Right cardiac atrium (tissue), 5 donors: ENCODE data around the gene TMEM202. TPM values are rescaled to one million over a fixed set of nuclear protein-coding genes. Genes with fewer than 3 reads are reported as not detected.
"Not testable (repeated sequence)": the region's sequence is repeated elsewhere in the genome, so short reads cannot be mapped to it uniquely, and the experiment has no call there.

Experiments
- ATAC-seq, 2 donors: fragments of 200-7000 bp; cut with Tn5 transposase; one replicate each; pipeline versions ENCODE4 v1.8.0 to v1.9.1; 2020; ENCODE audit warnings: moderate library complexity in 2 of 2, mild to moderate bottlenecking in 1 of 2
- DNase-seq, 3 donors: peaks; one replicate each; pipeline ENCODE4 v3.0.0-alpha.2; 2020
- H3K27ac ChIP-seq: one replicate; pipeline ENCODE4 v1.5.1; 2013; ENCODE audit warnings: mild to moderate bottlenecking, low read length, control low read depth, moderate library complexity
- H3K27me3 ChIP-seq: one replicate; pipeline ENCODE4 v1.6.1; 2013; ENCODE audit not compliant: control insufficient read depth, insufficient read depth
- H3K4me1 ChIP-seq: one replicate; pipeline ENCODE4 v1.6.1; 2013; ENCODE audit warnings: low read length; ENCODE audit not compliant: control insufficient read depth, insufficient read depth
- H3K4me3 ChIP-seq: one replicate; pipeline ENCODE4 v1.5.1; 2013; ENCODE audit warnings: low read length, control low read depth
- H3K9me3 ChIP-seq: one replicate; pipeline ENCODE4 v1.6.1; 2013; ENCODE audit warnings: low read length; ENCODE audit not compliant: control insufficient read depth
- WGBS: extraction: QIAGEN DNeasy Blood & Tissue Kit; methylation state at CpG from one replicate; pipeline ENCODE4 v1.1.7; 2013; 5-methylcytosine and 5-hydroxymethylcytosine counted together
- intact Hi-C, 4 donors: fragments of 100-400 bp; cut with DNase I; formaldehyde crosslinking; loops; one replicate each; pipeline versions ENCODE4 v1.11.0 to v1.14.0; 2022 to 2023
- polyA plus RNA-seq: library from polyadenylated mRNA; stranded (reverse); fragments of 200-250 nt; gene quantifications from one replicate; pipeline ENCODE4 v1.2.3, GENCODE V29; 2013
- total RNA-seq, 4 donors: library from RNA; stranded (reverse); fragmentation: NEBNext Ultra II Directional; extraction: Animal tissue kit (Norgen Biotek cat#: 25700); gene quantifications; one replicate each; pipeline ENCODE4 v1.2.1, GENCODE V29; 2021
- donor health status: healthy with polysubstance abuse.
- donor health status: DM: no; HTN: yes; CAD: no.
- donor health status: DM: no; HTN: no; CAD: no.
- donor health status: DM: no; HTN: yes; CAD: no; lungs with severe emphysema.
- donor health status: DM: yes; HTN: yes; CAD: no.

The TMEM202 gene
- total and polyA plus RNA-seq, 5 donors = not detected

DNA sequence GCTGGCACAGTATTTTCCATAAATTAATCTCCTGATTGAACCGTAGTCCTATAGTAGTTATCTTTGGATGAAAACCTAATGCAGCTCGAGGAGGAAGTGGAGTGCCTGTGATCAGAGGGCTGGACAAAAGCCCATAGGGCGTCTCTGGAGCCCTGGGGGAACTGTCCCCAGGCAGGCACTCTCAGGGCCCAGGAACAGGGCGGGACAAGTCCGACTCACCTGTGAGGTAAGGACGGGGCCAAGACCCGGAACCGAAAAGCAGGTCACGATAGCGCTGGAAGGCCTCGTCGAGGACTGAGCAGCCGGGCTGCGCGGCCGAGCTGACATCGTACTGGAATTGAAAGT, 22.6 kb upstream of the TMEM202 start:
- ATAC-seq (peak; percentile 63 to 68), DNase-seq (peak in 1 of 3 donors; percentile 42)
- Histone ChIP-seq H3K4me3 (peak overlapping the region; percentile 65), H3K27ac (peak overlapping the region; percentile 80), H3K27me3 (no peaks in the 10 kb centered on the region), H3K4me1 (peaks cover 5% of the 10 kb centered on the region), H3K9me3 (no peaks in the 10 kb centered on the region)
- intact Hi-C loops = no loop called here
- under 1% methylated on average over 17 of the region's 17 CpGs for WGBS

DNA sequence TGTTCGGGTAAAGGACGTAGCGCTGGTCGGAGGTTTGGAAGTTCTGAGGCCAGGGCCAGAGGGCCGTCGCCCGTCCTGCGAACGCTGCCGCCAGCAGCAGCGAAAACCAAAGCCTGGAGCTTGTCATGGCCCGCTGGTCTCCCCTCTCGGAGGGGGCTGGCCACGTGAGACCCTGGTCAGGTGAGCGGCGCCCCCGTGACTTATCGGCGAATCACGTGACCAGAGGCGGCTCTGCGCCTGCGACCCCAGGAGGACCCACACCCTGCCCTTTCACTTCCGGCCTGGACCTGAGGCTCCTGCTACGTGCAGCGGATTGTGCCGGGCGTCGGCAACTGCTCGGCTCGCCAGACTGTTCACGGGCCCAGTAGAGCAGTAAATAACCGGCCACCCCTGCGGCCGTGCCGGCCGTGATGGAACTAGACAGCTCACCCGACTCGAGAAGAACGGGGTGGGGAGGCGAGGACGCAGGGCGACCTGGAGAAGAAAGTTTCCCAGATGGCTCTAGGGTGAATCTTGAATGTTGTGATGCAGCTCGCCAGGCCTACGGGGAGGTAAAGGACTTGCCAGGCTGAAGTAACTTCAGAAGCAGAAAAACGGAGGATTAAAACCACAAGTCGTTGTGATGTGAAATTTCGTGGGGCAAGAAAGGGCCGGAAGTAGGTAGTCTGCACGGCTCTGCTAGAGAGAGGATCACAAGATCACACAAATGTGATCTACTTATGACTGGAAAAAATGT, 22.1 kb upstream of the TMEM202 start, which contains the start of gene HEXA:
TSS of gene HEXA (minus strand) at position 169 of the 736 bp plus-strand sequence. CDS start at position 127, 42 bp downstream.
- peak; percentile 99 to 100 (median 100) for DNase-seq
- Histone ChIP-seq H3K4me3 (peak within 1 kb of the TSS; percentile 65), H3K4me1 (peaks cover 5% of the 10 kb centered on the region), H3K9me3 (no peaks in the 10 kb centered on the region), H3K27me3 (no peaks in the 10 kb centered on the region), H3K27ac (peak within 1 kb of the TSS; percentile 80)
- intact Hi-C loops = no loop called here
- ATAC-seq = peak; percentile 97 to 98
- WGBS = under 1% methylated on average over 50 of the region's 50 CpGs

DNA sequence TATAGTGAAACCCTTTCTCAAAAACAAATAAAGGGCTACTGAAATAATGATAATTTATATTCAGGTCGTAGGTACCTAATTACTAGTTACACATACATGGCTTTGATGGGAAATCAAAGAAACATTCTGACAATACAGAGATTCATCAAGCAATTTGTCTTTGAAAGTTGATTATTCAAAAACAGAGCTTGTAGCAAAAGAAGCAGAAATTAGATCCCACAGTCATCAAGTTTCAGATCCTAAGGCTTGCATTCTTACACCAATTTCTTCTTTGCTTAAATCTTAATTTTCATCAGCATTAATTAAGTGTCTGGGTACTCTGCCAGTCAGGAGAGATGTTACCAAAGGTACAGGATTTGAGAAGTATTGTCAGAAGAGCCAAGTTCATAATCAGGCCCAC, 20.8 kb upstream of the TMEM202 start:
- no peak overlapping the region for H3K4me3 ChIP-seq

DNA sequence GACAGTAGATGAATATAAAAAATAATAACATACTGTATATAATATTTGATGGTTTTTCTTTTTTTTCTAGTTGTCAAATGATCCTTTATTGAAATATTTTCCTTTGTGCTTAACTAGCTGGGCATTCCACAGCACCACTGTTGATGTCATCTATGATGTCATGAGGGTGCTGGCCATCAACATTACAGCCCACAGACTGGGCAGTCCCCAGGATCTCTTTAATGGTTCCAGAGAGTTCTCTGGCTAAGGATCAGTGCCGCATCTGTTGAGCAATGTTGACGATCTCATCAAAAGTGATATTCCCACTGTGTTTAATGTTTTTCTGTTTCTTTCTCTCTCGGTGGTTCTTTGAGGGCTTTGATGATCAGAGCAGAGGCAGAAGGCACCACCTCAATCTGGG, 19.0 kb upstream of the TMEM202 start:
- WGBS = 85% methylated on average over 3 of the region's 3 CpGs

More for the DNA sequence above, 20.8 kb upstream of the TMEM202 start:
- no peak overlapping the region for H3K27ac ChIP-seq
- ATAC-seq (no peak), DNase-seq (no peak)
- no peaks in the 10 kb centered on the region for H3K9me3 ChIP-seq
- 88% methylated on average over 1 of the region's 1 CpG for WGBS
- intact Hi-C loops = no loop called here
- peaks cover 5% of the 10 kb centered on the region for H3K4me1 ChIP-seq
- no peaks in the 10 kb centered on the region for H3K27me3 ChIP-seq

DNA sequence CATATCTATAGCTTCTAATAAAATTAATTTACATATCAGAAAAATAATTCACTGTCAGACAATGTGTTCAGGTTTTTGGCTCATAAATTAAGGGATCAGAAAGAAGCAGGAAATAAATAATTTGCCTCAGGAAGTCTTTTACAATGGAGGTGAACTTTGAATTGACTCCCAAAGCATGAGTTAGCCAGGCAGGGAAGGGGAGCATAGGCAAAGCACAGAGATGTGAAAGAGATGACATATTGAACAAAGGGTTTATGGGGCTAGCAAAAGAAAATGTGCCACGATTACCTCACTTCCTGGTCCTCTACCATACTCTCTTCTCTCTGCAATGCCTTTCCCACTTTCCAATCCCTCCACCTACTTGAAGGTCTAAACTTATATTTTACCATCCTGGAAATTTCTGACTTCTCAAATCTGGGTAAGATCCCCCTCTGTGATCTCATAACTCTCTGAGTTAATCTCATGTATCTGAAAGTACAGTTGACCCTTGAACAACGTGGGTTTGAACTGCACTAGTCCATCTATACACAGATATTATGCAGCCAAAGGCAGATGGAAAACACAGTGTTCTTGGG, 18.2 kb upstream of the TMEM202 start:
- Histone ChIP-seq H3K27ac (no peak overlapping the region), H3K4me3 (no peak overlapping the region), H3K27me3 (no peaks in the 10 kb centered on the region), H3K9me3 (no peaks in the 10 kb centered on the region), H3K4me1 (peaks cover 2% of the 10 kb centered on the region)
- intact Hi-C loops = no loop called here
- WGBS = 34% methylated on average over 2 of the region's 2 CpGs
- DNase-seq = no peak
- ATAC-seq = no peak

More for the DNA sequence above, 19.0 kb upstream of the TMEM202 start:
- H3K4me1 ChIP-seq, ATAC-seq, H3K9me3 ChIP-seq, H3K27me3 ChIP-seq, H3K4me3 ChIP-seq, intact Hi-C loops, H3K27ac ChIP-seq, DNase-seq: not testable (repeated sequence)

DNA sequence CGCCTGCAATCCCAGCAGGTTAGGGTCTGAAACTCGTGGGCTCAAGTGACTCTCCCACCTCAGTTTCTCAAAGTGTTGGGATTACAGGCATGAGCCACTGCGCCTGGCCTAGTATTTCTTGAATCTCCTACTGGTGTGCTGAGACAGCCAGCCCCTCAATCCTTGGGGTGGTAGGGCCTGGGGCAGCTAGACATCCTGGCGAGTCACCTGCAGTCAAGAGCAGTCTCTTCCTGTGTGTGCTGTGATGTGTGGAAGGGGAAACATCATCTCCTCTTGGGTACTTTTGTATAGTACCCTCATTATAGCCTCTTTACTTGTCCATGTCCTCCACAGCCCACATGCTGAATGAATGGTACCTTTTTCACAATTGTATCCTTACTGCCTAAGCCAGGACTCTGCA, 17.4 kb upstream of the TMEM202 start:
- ATAC-seq = no peak
- Histone ChIP-seq H3K4me3 (no peak overlapping the region), H3K27ac (no peak overlapping the region), H3K4me1 (peaks cover 2% of the 10 kb centered on the region), H3K9me3 (no peaks in the 10 kb centered on the region), H3K27me3 (no peaks in the 10 kb centered on the region)
- DNase-seq = no peak
- intact Hi-C loops = no loop called here
- 74% methylated on average over 4 of the region's 4 CpGs for WGBS

DNA sequence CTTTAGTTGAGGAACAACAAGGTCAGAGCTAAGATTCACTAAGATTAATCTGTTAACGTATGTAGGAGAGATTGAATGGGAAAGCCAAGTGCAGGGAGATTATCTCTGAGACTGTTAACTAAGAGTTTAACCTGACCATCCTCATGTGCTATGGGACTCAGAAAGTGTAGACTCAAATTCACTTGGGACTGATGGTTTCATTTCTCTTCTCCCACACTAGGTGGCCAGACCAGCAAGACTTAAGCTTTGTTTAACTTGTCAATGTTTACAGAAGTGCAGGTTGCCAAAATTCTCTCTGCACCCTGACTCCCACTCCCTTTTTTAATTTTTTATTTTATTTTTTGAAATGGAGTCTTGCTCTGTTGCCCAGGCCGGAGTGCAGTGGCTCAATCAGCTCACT, 16.0 kb upstream of the TMEM202 start:
- Histone ChIP-seq H3K9me3 (no peaks in the 10 kb centered on the region), H3K4me1 (peaks cover 2% of the 10 kb centered on the region), H3K4me3 (no peak overlapping the region), H3K27me3 (no peaks in the 10 kb centered on the region), H3K27ac (no peak overlapping the region)
- ATAC-seq (no peak), DNase-seq (no peak)
- 66% methylated on average over 2 of the region's 2 CpGs for WGBS
- intact Hi-C loops = no loop called here

DNA sequence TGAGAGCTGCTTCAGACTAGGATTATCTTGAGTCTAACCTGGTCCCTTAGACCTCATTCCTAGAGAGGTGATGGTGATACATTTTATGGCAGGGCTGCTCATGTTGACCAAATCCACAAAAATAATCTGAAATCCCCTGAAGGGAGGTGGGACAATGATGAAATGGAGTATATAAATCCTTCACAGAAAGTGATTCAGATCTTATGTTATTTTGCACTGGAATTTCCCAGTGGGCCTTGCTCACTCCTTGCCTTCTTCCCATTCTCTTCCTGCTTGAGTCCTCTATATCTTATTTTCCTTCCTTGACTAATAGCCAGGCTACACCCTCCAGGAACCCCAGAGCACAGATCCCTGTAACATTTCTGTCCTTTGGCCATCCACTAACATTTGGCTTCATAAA, 10.4 kb upstream of the TMEM202 start:
- H3K27me3 ChIP-seq = no peaks in the 10 kb centered on the region
- intact Hi-C loops = no loop called here
- DNase-seq = no peak

DNA sequence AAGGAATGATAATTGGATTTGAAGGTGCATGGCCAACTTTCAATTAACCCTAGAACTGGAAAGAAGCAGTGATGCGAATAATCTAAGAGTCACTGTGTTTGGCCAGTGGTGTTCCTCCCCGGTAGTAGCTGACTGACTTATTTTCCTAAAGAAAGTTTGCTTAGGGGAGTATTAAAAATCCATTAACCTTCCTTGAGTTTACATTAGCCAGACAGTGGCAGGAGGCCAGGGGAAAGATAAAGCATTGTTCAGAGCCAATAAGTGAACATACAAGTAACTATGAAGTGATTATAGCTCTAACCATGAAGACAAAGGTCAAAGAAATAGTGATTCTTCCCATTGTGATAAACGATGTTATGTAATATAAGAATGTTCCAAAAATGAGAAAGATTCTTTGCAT, 8.9 kb upstream of the TMEM202 start:
- no peaks in the 10 kb centered on the region for H3K27me3 ChIP-seq
- no peak overlapping the region for H3K4me3 ChIP-seq
- WGBS = 38% methylated on average over 3 of the region's 3 CpGs
- DNase-seq (no peak), ATAC-seq (no peak)
- H3K4me1 ChIP-seq = no peaks in the 10 kb centered on the region
- intact Hi-C loops = no loop called here
- no peaks in the 10 kb centered on the region for H3K9me3 ChIP-seq
- no peak overlapping the region for H3K27ac ChIP-seq

More for the DNA sequence above, 10.4 kb upstream of the TMEM202 start:
- Histone ChIP-seq H3K9me3 (no peaks in the 10 kb centered on the region), H3K27ac (no peak overlapping the region), H3K4me3 (no peak overlapping the region), H3K4me1 (no peaks in the 10 kb centered on the region)
- no peak for ATAC-seq

DNA sequence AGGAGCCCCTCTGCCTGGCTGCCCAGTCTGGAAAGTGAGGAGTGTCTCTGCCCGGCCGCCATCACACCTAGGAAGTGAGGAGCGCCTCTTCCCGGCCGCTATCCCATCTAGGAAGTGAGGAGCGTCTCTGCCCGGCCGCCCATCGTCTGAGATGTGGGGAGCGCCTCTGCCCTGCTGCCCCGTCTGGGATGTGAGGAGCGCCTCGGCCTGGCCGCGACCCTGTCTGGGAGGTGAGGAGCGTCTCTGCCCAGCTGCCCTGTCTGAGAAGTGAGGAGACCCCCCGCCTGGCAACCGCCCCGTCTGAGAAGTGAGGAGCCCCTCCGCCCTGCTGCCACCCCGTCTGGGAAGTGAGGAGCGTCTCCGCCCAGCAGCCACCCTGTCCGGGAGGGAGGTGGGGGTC, 1.8 kb upstream of the TMEM202 start:
- intact Hi-C loops, H3K27me3 ChIP-seq, H3K4me3 ChIP-seq, ATAC-seq, H3K9me3 ChIP-seq, H3K27ac ChIP-seq, H3K4me1 ChIP-seq, DNase-seq: not testable (repeated sequence)
- WGBS = 96% methylated on average over 17 of the region's 24 CpGs

DNA sequence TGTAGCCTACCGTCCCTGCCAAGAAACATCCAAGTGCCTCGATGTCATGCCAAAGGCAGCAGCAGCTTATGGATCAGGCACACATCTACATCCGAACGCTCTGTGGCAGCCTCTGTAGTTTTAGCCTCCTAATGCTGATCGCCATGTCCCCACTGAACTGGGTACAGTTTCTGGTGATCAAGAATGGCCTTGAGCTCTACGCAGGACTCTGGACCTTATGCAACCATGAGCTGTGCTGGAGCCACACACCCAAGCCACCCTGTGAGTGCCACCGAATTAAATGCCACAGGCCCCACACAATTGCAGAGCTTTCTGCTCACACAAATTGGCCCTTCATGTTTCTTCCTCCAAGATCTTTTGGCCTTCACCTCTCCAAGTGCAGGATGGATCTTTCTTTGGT, 543 bp downstream of the TMEM202 start:
- intact Hi-C loops = no loop called here
- 90% methylated on average over 7 of the region's 7 CpGs for WGBS

More for the DNA sequence above, 543 bp downstream of the TMEM202 start:
- DNase-seq (no peak), ATAC-seq (no peak)
- no peak overlapping the region for H3K27ac ChIP-seq
- H3K27me3 ChIP-seq = no peaks in the 10 kb centered on the region
- no peaks in the 10 kb centered on the region for H3K4me1 ChIP-seq
- no peaks in the 10 kb centered on the region for H3K9me3 ChIP-seq
- no peak overlapping the region for H3K4me3 ChIP-seq
